IPS-20b (cell line): ENCODE results near the gene AUNIP.

ENCODE experiments used
- H3K27ac ChIP-seq: one replicate; pipeline ENCODE4 v1.5.1; 2013; ENCODE audit warnings: low read length
- H3K27me3 ChIP-seq: 2 replicates; pipeline ENCODE4 v1.6.1; 2013; ENCODE audit warnings: mild to moderate bottlenecking, low read length, inconsistent platforms; ENCODE audit not compliant: insufficient read depth
- H3K36me3 ChIP-seq: 2 replicates; pipeline ENCODE4 v1.6.1; 2013; ENCODE audit warnings: low read depth, mild to moderate bottlenecking, inconsistent platforms, low read length, moderate library complexity; ENCODE audit not compliant: insufficient read depth
- H3K4me1 ChIP-seq: 2 replicates; pipeline ENCODE4 v1.6.1; 2013; ENCODE audit warnings: mild to moderate bottlenecking, control low read depth, inconsistent platforms, low read length, moderate library complexity; ENCODE audit not compliant: insufficient read depth
- H3K4me3 ChIP-seq: 2 replicates; pipeline ENCODE4 v1.5.1; 2013; ENCODE audit warnings: mild to moderate bottlenecking, low read length, inconsistent platforms
- H3K9ac ChIP-seq: 2 replicates; pipeline ENCODE4 v1.6.1; 2013; ENCODE audit warnings: low read depth, mild to moderate bottlenecking, inconsistent platforms, low read length, moderate library complexity
- H3K9me3 ChIP-seq: 2 replicates; pipeline ENCODE4 v1.6.1; 2013; ENCODE audit warnings: mild to moderate bottlenecking, low read depth, low read length, inconsistent platforms; ENCODE audit not compliant: insufficient read depth

Gene AUNIP

DNA sequence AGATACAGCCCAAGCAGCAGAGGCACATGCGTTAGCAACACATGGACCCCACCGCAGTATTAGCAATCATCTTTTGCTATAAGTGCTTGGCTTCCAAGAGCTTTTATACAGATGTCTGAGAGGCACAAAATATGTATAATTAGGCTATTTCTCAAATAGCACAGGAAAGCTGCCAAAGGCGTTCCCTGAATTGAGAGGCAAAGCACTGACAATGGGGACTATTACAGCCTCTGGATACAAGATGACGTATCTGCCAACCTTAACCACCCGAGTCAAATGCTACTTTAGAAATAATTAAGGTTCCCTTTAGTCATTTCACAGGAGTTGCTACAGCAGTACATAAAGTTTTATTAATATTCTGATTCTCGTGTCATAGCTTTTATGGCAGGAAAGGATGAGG is 40.5 kb upstream of the AUNIP start:
- no peaks in the 10 kb centered on the region for H3K9me3 ChIP-seq
- H3K4me3 ChIP-seq, result no peak overlapping the region
- no peak overlapping the region for H3K9ac ChIP-seq
- peaks cover 78% of the 10 kb centered on the region for H3K36me3 ChIP-seq
- no peaks in the 10 kb centered on the region for H3K27me3 ChIP-seq
- H3K4me1 ChIP-seq, result peaks cover 11% of the 10 kb centered on the region; the same call in 1 of the 2 replicates
- H3K27ac ChIP-seq, result no peak overlapping the region

- no peaks in the 10 kb centered on the region for H3K27me3 ChIP-seq
- no peaks in the 10 kb centered on the region for H3K9me3 ChIP-seq
- no peaks in the 10 kb centered on the region; the same call in 1 of the 2 replicates for H3K4me1 ChIP-seq
- no peak overlapping the region for H3K27ac ChIP-seq
- H3K36me3 ChIP-seq, result peaks cover 71% of the 10 kb centered on the region
- no peak overlapping the region for H3K9ac ChIP-seq
- H3K4me3 ChIP-seq, result no peak overlapping the region
Observed at GRCh38 chr1:25898223-25899015, 39.2 kb upstream of the AUNIP start.

DNA sequence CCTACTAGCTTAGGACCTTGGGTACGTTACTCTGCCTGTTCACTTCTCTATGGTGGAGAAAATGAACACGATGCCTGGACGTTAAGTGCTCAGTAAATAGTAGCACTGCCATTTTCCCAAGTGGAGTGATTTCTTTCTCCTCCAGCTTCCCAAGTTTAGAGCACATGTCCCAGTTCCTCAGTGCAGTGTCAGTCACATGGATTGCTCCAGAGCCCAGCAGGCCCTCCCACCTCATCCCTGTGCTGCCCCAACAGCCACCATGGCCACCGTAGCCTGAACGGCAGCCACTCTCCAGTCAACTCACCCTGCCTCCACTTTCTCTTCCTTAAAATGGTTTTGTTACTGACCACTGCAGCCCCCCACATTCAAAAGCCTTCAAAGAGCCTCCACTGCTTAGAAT is 38.5 kb upstream of the AUNIP start:
- no peak overlapping the region for H3K27ac ChIP-seq
- H3K9me3 ChIP-seq, result no peaks in the 10 kb centered on the region
- H3K4me3 ChIP-seq, result no peak overlapping the region
- no peak overlapping the region for H3K9ac ChIP-seq
- peaks cover 64% of the 10 kb centered on the region for H3K36me3 ChIP-seq
- peaks cover 4% of the 10 kb centered on the region; the same call in 1 of the 2 replicates for H3K4me1 ChIP-seq
- H3K27me3 ChIP-seq, result no peaks in the 10 kb centered on the region

GRCh38 chr1:25896266-25896665 is 37.0 kb upstream of the AUNIP start:
- Histone ChIP-seq H3K27me3 (no peaks in the 10 kb centered on the region), H3K27ac (no peak overlapping the region)

GRCh38 chr1:25895365-25895990 is 36.2 kb upstream of the AUNIP start:
- no peak overlapping the region for H3K27ac ChIP-seq
- H3K27me3 ChIP-seq, result no peaks in the 10 kb centered on the region
- H3K9me3 ChIP-seq, result no peaks in the 10 kb centered on the region
- no peak overlapping the region for H3K9ac ChIP-seq
- H3K36me3 ChIP-seq, result peaks cover 41% of the 10 kb centered on the region
- H3K4me1 ChIP-seq, result peaks cover 11% of the 10 kb centered on the region; the same call in 1 of the 2 replicates
- no peak overlapping the region for H3K4me3 ChIP-seq

More at GRCh38 chr1:25896266-25896665, 37.0 kb upstream of the AUNIP start:
- Histone ChIP-seq H3K9me3 (no peaks in the 10 kb centered on the region), H3K36me3 (peaks cover 49% of the 10 kb centered on the region), H3K4me3 (no peak overlapping the region), H3K9ac (no peak overlapping the region), H3K4me1 (peaks cover 11% of the 10 kb centered on the region; the same call in 1 of the 2 replicates)

- Histone ChIP-seq H3K27me3 (no peaks in the 10 kb centered on the region), H3K4me3 (no peak overlapping the region), H3K36me3 (peaks cover 18% of the 10 kb centered on the region), H3K9ac (no peak overlapping the region), H3K9me3 (no peaks in the 10 kb centered on the region), H3K4me1 (peaks cover 11% of the 10 kb centered on the region; the same call in 1 of the 2 replicates), H3K27ac (no peak overlapping the region)
Observed at GRCh38 chr1:25893116-25893515, 33.9 kb upstream of the AUNIP start.

GRCh38 chr1:25891606-25892005 is 32.3 kb upstream of the AUNIP start:
- Histone ChIP-seq H3K4me3 (no peak overlapping the region), H3K4me1 (peaks cover 11% of the 10 kb centered on the region; the same call in 1 of the 2 replicates), H3K9me3 (no peaks in the 10 kb centered on the region), H3K9ac (no peak overlapping the region), H3K36me3 (0 out of 2 replicates have a peak, but pooled peaks cover 8% of the 10 kb centered on the region), H3K27me3 (no peaks in the 10 kb centered on the region), H3K27ac (no peak overlapping the region)

GRCh38 chr1:25890239-25891034 is 31.2 kb upstream of the AUNIP start:
- no peaks in the 10 kb centered on the region for H3K27me3 ChIP-seq
- H3K4me1 ChIP-seq, result peaks cover 11% of the 10 kb centered on the region; the same call in 1 of the 2 replicates
- H3K27ac ChIP-seq, result no peak overlapping the region
- H3K9ac ChIP-seq, result no peak overlapping the region
- H3K36me3 ChIP-seq, result 0 out of 2 replicates have a peak, but pooled peaks cover 5% of the 10 kb centered on the region
- H3K4me3 ChIP-seq, result no peak overlapping the region
- H3K9me3 ChIP-seq, result no peaks in the 10 kb centered on the region

GRCh38 chr1:25889470-25889869 is 30.2 kb upstream of the AUNIP start:
- H3K27ac ChIP-seq, result no peak overlapping the region
- H3K9me3 ChIP-seq, result no peaks in the 10 kb centered on the region
- H3K36me3 ChIP-seq, result 0 out of 2 replicates have a peak, but pooled peaks cover 5% of the 10 kb centered on the region

DNA sequence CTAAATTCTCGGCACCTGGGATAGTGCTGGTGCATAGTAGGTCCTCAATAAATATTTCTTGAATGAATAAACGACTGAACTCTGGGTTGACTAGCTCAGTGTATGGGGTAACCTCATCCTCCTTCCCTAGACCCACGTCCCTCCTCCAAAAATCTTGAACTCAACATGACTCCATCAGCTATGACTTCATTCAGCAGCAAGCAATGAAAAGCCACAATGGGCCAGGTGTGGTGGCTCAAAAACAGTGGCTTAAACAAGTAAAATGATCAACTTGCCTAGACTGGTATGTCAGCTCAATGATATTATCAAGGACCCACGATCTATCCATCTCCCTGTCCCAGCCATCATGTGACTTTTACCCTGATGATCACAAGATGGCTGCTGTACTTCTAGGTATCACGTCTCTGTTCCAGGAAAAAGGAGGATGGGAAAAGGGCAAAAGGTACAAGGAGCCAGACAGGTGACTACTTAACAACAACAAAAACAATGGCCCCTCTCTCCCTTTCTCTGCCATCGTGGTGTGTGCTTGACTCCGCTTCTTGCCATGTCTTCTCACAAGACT is 29.2 kb upstream of the AUNIP start:
- Histone ChIP-seq H3K27me3 (no peaks in the 10 kb centered on the region), H3K9ac (no peak overlapping the region), H3K9me3 (no peaks in the 10 kb centered on the region), H3K36me3 (no peaks in the 10 kb centered on the region), H3K4me1 (peaks cover 11% of the 10 kb centered on the region; the same call in 1 of the 2 replicates), H3K4me3 (no peak overlapping the region), H3K27ac (no peak overlapping the region)

More at GRCh38 chr1:25889470-25889869, 30.2 kb upstream of the AUNIP start:
- Histone ChIP-seq H3K27me3 (no peaks in the 10 kb centered on the region), H3K9ac (no peak overlapping the region), H3K4me3 (no peak overlapping the region), H3K4me1 (peaks cover 11% of the 10 kb centered on the region; the same call in 1 of the 2 replicates)

DNA sequence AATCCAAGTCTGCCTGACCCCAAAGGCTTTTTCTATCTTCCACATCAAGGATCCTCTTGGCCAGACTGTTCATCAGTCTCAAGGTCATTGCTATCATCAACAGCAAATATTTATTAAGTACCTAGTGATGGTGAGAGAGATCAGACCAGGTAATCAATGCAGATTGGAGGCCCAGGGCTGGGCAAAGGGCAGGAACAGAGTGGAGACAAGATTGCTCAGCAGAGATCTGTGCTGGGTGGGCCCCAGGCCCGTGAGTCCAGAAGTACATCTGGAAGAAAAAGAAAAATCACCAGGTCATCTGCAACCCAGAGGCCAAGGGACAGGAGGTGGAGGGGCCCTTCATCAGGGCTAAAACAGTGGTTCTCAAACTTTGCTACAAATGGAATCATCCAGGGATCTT is 26.3 kb upstream of the AUNIP start:
- H3K27ac ChIP-seq, result no peak overlapping the region
- H3K9ac ChIP-seq, result no peak overlapping the region
- H3K9me3 ChIP-seq, result no peaks in the 10 kb centered on the region
- H3K4me3 ChIP-seq, result no peak overlapping the region
- H3K4me1 ChIP-seq, result no peaks in the 10 kb centered on the region
- no peaks in the 10 kb centered on the region for H3K36me3 ChIP-seq
- H3K27me3 ChIP-seq, result no peaks in the 10 kb centered on the region
